GM21515 (cell line): ENCODE results near the gene OR10A2.
"Not testable (repeated sequence)": the region's sequence is repeated elsewhere in the genome, so short reads cannot be mapped to it uniquely, and the experiment has no call there.

Source experiments
- ATAC-seq: cut with Tn5 transposase; IDR thresholded peaks from one replicate; pipeline ENCODE4 v1.9.1; 2021; ENCODE audit not compliant: unreplicated experiment

The OR10A2 gene

DNA sequence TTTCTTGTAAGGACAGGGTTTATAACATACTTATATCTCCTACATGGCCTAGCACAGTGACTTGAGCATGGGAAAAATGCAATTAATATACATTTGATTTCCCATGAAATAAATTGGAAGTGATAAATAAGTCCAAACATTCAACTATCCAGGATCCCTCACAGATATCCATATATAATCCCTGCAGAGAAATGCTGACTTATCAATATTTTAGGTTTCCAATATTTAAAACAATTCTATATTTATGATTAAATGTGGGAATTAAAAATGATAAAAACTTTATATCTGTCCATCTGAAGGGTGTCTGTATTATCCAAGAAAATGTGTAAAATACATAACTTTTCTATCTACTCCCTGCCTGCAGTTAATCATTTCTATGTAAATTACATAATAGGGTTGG lies 19.9 kb downstream of the OR10A2 start:
- ATAC-seq: no peak

DNA sequence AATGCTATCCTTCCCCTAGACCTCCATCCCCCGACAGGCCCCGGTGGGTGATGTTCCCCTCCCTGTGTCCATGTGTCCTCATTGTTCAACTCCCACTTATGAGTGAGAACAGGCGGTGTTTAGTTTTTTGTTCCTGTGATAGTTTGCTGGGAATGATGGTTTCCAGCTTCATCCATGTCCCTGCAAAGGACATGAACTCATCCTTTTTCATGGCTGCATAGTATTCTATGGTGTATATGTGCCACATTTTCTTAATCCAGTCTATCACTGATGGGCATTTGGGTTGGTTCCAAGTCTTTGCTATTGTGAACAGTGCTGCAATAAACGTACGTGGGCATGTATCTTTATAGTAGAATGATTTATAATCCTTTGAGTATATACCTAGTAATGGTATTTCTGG lies 24.9 kb downstream of the OR10A2 start:
- not testable (repeated sequence) for ATAC-seq

DNA sequence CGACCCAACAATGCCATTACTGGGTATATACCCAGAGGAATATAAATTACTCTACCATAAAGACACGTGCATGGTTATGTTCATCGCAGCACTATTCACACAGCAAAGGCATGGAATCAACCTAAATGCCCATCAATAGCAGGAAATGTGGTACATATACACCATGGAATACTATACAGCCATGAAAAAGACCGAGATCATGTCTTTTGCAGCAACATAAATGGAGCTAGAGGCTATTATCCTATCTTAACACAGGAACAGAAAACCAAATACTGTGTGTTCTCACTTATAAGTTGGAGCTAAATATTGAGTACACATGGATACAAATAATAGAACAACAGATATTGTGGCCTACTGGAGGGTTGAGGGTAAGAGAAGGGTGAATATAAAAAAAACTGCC lies 26.0 kb downstream of the OR10A2 start:
- no peak for ATAC-seq

DNA sequence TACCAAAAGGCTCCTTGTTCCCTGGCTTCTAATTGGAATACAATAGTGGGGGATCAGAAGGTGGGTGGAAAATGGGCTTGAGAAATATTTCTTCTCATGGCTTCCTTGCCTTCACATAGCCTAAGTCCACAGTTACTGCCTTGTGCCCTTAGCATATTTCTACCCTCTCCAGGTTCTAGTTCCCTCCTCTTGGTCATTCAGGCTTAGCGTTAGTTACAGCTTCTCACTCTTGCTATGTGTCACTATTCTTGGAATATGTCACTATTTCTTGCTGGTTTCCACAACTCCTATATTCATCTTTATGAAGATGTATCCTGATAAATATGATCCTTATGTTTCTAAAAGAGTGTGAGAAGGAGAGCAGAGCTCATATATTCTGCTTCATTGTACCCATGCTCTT lies 27.0 kb downstream of the OR10A2 start:
- no peak for ATAC-seq

DNA sequence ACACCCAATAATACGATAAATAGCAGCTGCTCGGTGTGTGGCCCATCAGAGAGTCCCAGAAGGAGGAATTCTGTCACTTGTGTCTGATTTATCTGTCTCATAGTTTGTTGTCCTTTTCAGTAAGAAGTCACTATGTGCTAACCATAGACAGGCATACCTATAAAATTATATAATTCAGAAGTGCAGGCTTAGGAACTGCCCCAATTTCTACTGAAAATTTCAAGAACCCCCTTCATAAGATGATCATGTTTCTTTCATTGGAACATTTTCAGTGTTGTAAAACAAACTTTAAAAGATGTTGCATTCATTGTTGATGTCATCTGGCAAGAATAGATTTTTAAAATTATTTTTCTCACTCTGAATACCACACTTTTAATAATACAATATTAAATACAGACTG lies 29.5 kb downstream of the OR10A2 start, which contains the start of gene OR2D2:
Gene OR2D2 (minus strand): TSS at position 101 of the 400 bp plus-strand sequence. CDS start 0 bp downstream, at position 101.
- ATAC-seq: no peak

DNA sequence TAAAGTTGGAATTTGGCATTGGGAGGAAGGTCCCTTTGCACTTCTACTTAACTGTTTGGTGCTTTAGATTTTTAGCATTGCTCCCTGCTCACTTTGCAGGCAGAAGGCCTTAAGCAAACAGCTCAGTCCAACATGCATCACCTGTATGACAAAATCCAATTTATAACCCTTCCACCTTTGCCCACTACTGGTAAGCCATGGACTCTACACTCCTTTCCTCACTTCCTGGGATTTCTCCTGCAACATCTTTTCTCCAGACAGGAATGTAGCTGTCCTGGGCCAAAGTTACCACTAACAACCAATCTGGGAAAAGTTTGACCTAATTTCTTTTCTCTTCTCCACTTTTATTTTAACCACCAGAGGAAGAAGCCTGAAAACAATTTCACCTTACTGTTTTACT lies 31.2 kb downstream of the OR10A2 start:
- ATAC-seq: no peak

DNA sequence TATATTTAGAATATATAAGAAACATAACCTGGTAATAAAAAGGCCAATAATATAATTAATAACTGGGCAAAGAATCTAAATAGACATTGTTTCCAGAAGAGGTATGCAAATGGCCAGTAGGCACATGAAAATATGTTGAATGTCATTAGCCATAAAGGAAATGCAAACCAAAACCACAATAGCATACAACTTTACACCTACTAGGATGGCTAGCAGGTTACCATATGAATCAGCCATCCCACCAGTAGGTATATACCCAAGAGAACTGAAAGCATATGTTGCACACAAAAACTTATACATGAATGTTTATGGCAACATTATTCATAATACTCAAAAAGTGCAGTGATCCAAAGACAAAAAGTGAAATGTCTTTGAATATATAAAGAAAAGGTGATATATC lies 32.2 kb downstream of the OR10A2 start:
- peak; percentile 69 for ATAC-seq

DNA sequence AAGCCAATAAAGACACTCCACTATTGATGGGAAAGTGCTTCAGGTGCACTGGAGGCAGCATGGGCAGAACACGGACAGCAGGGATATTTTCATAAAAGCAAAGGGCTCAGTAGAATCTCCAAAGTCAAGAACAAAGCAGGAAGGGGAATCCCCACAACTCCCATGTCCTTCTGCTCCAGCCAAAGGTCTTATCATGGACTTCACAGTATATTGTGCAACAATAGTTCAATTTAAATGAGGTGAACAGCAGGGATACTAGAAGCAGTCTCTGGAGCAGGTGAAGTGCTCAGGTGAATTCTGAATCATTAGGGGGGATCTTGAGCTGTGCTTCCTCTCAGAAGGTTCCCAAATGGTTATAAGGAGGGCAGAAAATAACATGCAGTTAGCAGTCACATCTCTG lies 36.1 kb downstream of the OR10A2 start:
- ATAC-seq: no peak

DNA sequence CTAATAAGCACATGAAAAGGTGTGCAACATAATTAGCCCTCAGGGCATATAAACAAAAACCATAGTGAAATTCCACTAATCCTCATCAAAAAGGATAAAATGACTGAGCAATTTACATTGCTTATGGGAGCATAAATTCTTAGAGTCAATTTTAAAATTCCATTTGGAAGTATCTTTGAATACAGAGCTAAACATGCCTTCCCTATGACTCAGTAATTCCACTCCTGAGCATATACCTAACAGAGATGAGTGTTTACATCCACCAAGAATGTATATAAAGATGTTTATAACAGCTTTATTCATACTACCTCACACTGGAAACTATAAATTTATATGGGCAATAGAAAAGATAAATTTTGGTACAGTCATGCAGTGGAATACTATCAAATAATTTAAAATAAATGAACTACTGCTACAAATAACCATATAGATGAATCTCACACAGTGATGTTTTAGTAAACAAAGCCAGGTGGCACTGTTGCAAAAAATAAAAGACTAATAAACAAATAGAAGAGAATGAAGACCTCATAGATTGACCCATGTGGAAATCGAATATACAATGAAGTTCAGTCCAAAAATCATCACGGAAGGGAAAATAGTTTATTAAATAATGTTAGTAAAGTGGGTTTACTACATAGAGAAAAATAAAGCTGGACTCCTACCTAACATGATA lies 37.6 kb downstream of the OR10A2 start:
- ATAC-seq: no peak

DNA sequence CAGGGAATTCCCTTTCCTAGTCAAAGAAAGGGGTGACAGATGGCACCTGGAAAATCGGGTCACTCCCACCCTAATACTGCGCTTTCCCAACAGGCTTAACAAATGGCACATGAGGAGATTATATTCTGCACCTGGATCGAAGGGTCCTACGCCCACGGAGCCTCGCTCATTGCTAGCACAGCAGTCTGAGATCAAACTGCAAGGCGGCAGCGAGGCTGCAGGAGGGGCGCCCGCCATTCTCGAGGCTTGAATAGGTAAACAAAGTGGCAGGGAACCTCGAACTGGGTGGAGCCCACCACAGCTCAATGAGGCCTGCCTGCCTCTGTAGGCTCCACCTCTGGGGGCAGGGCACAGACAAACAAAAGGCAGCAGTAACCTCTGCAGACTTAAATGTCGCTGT lies 41.9 kb downstream of the OR10A2 start:
- not testable (repeated sequence) for ATAC-seq

DNA sequence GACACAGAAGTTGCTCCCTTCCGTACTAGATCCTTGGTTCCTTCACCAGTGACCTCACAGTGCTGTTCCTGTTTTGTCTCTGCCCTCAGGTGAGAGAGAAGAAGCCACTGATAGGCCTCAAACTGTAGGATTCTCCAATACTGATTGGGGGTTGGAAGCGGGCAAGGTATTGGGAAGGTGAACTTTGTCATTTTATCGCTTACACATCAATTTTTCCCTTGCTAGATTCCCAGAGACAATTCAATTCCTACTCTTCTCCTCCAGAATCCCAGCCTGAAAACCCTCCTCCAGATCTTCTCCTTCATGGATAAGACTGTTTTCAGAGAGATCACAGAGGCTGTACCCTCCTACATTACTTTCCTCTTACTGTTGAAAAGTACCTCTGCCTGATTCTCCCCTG lies 48.5 kb downstream of the OR10A2 start:
- ATAC-seq: no peak

DNA sequence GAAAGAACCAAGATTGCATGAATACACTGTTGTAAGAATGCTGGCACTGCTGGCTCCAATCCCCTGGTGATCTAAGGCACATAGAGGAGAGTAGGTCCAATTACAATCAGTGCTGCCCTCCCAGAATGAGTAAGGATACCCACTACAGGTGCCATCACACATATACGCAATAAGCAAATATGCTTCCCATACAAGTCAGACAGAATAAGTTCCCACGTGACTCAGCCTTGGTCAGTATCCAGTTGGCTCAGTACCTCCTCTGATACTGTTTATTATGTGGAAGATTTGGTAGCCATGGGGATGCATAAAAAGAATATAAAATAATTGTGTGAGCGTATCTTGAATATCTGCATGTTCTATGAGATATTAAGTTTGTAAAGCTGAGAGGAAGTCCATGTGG lies 49.1 kb downstream of the OR10A2 start:
- ATAC-seq: no peak

DNA sequence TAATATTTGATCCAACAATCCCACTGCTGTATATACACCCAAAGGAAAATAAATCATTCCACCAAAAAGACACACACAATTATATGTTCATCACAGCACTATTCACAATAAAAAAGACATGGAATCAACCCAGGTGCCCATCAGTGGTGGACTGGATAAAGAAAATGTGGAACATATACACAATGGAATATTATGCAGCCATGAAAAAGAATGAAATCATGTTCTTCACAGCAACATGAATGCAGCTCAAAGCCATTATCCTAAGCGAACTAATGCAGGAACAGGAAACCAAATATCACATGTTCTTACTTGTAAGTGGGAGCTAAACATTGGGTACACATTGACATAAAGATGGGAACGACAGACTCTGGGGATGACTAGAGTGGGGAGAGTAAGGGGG lies 56.8 kb downstream of the OR10A2 start:
- ATAC-seq: no peak

DNA sequence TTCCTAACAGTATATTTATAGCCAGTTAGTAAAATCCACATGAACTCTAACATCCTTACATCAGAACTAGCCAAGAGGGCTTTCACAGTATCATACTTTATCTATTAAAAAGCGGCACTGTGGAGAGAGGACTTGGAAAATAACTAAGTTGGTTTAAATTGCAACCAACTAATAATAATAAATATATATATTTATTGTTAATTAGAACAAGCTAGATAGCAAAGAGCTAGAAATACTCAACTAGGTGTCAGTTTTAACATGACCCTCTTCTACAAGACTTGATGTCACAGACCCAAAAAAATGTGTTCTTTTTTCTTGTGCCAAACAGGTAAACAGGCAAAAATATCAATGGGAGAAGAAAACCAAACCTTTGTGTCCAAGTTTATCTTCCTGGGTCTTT lies 57.8 kb downstream of the OR10A2 start, which contains the start of gene OR2D3:
Gene OR2D3 (plus strand): TSS at position 301 of the 400 bp plus-strand sequence. CDS start 0 bp downstream, at position 301.
- no peak for ATAC-seq
